Lower leg skin (tissue), 4 donors: Measurements from ENCODE around the gene PTGFRN. TPM values are rescaled to one million over a fixed set of nuclear protein-coding genes. Genes with fewer than 3 reads are reported as not detected.
"Not testable (repeated sequence)": the region's sequence is repeated elsewhere in the genome, so short reads cannot be mapped to it uniquely, and the experiment has no call there.

Source experiments
- DNase-seq, 2 donors: peaks; one replicate each; pipeline ENCODE4 v3.0.0-alpha.2; 2019; ENCODE audit warnings: low spot score in 2 of 2
- H3K4me3 ChIP-seq: fragments of 200-600 bp; sonication (generic); 2 replicates; pipeline ENCODE4 v1.5.1; 2017; ENCODE audit warnings: mild to moderate bottlenecking, low read depth; ENCODE audit not compliant: poor library complexity, severe bottlenecking
- POLR2A ChIP-seq, 2 donors: fragments of 450-650 bp; IDR thresholded peaks; one replicate each; pipeline ENCODE4 v1.6.1; 2016 to 2017; ENCODE audit warnings: antibody characterized with exemption in 2 of 2, mild to moderate bottlenecking in 1 of 2, moderate library complexity in 1 of 2
- WGBS, 2 donors: methylation state at CpG; one replicate each; pipeline ENCODE4 v1.1.5; 2018; 5-methylcytosine and 5-hydroxymethylcytosine counted together
- intact Hi-C: fragments of 100-400 bp; cut with DNase I; formaldehyde crosslinking; loops from one replicate; pipeline ENCODE4 v1.15.0; 2023; ENCODE audit warnings: low total_unique reads
- total RNA-seq, 4 donors: library from RNA; depleted of rRNA; stranded (reverse); fragments of >200 nt; gene quantifications; one replicate each; pipeline ENCODE4 v1.1.0, GENCODE V29; 2016
- TF ChIP-seq, protein P1 (sequence below), 3 donors: fragments of 450-650 bp; IDR thresholded peaks; one replicate each; pipeline ENCODE4 v1.5.1; 2016; ENCODE audit warnings: antibody characterized with exemption in 3 of 3, mild to moderate bottlenecking in 3 of 3, moderate library complexity in 2 of 3

PTGFRN gene
- 10 to 100 TPM; 58.0 to 92.4 (median 84.5) TPM for total RNA-seq

DNA sequence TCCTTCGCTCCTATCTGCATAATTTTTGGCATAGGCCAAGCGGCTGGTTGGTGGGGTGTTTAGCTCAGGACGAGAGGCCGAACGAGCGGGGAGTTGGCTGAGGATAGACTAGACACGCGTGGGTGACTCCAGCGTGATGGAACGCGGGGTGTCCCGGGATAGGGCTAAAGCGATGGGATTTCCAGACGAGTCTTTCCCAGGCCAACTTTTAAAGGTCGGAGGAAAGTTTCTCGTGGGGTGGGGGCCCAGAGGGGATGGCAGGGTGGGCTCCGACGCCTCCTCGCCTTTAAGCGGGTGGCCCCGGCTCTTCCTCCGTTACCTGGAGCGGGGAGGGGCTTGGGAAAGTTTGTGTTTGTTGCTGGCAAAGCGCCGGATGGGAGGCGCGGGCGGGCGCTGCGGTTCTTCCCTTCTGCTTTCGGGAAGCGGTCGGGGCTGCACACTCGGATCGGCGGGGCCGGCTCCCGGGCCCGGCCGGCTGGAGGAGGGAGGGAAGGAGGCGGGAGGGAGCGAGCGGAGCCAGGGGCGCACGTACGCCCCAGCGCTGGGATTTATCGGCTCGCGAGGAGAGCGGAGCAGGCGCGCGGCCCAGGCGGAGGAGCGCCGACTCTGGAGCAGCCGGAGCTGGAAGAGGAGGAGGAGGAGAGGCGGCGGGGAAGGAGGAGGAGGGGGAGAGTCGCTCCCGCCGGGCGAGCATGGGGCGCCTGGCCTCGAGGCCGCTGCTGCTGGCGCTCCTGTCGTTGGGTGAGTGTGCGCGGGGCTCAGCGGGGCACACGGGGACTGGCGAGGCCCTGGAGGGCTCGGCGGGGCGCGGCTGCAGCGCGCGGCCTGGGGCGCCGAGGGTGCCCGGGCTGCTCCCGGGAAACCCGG is at the start of gene PTGFRN:
PTGFRN (plus strand) TSS at position 405 of the 867 bp plus-strand sequence; CDS start at position 693, 288 bp downstream.
- peak in 1 of 2 donors; percentile 94 for DNase-seq
- TF ChIP-seq POLR2A (IDR thresholded peaks at IDR 0.05): no peak
- TF ChIP-seq, protein P1, sequence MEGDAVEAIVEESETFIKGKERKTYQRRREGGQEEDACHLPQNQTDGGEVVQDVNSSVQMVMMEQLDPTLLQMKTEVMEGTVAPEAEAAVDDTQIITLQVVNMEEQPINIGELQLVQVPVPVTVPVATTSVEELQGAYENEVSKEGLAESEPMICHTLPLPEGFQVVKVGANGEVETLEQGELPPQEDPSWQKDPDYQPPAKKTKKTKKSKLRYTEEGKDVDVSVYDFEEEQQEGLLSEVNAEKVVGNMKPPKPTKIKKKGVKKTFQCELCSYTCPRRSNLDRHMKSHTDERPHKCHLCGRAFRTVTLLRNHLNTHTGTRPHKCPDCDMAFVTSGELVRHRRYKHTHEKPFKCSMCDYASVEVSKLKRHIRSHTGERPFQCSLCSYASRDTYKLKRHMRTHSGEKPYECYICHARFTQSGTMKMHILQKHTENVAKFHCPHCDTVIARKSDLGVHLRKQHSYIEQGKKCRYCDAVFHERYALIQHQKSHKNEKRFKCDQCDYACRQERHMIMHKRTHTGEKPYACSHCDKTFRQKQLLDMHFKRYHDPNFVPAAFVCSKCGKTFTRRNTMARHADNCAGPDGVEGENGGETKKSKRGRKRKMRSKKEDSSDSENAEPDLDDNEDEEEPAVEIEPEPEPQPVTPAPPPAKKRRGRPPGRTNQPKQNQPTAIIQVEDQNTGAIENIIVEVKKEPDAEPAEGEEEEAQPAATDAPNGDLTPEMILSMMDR (IDR thresholded peaks at IDR 0.05): no peak
- intact Hi-C loops: no loop called here
- peak within 1 kb of the TSS; percentile 56 for H3K4me3 ChIP-seq
- 2 to 4% methylated on average over 45 to 65 of the region's 86 CpGs for WGBS, 2 donors

- intact Hi-C loops, H3K4me3 ChIP-seq: not testable (repeated sequence)
- DNase-seq: peak in 1 of 2 donors; percentile 26
- 86 to 89% methylated on average over 2 of the region's 2 CpGs for WGBS, 2 donors
Observed at GRCh38 chr1:116860167-116860566, 49.5 kb upstream of the PTGFRN start.

GRCh38 chr1:116861137-116861536 is 48.6 kb upstream of the PTGFRN start:
- TF ChIP-seq, protein P1 (IDR thresholded peaks at IDR 0.05): no peak
- TF ChIP-seq POLR2A (IDR thresholded peaks at IDR 0.05): no peak
- intact Hi-C loops: no loop called here
- peak in 1 of 2 donors; percentile 42 for DNase-seq
- WGBS, 2 donors: 90 to 96% methylated on average over 3 of the region's 3 CpGs
- no peak overlapping the region for H3K4me3 ChIP-seq

DNA sequence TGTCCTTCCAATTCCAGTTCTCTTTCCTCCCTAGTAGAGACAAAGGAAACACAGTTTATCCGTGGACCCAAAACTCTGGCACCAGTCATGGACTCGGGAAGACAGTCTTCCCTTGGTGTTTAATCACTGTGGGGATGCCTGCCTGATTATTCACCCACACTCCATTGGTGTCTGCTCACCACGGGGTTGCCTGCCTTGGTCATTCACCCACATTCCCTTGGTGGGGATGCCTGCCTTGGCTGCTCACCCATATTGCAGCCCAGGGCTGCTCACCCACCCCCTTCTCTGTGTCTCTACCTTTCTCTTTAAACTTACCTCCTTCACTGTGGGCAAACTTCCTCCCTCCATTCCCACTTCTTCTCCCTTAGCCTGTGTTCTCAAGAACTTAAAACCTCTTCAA is 46.7 kb upstream of the PTGFRN start:
- 86 to 90% methylated on average over 3 of the region's 3 CpGs for WGBS, 2 donors
- H3K4me3 ChIP-seq, intact Hi-C loops: not testable (repeated sequence)
- DNase-seq: peak in 1 of 2 donors; percentile 28

- intact Hi-C loops, DNase-seq, H3K4me3 ChIP-seq: not testable (repeated sequence)
- WGBS, 2 donors: 95% methylated on average over 2 of the region's 2 CpGs
Observed at GRCh38 chr1:116866478-116866877, 43.2 kb upstream of the PTGFRN start.

GRCh38 chr1:116868385-116868784 is 41.3 kb upstream of the PTGFRN start:
- intact Hi-C loops: no loop called here
- H3K4me3 ChIP-seq: no peak overlapping the region
- DNase-seq: no peak
- WGBS, 2 donors: 50% methylated on average over 3 of the region's 3 CpGs
- TF ChIP-seq, protein P1 (IDR thresholded peaks at IDR 0.05): no peak
- TF ChIP-seq POLR2A (IDR thresholded peaks at IDR 0.05): no peak

DNA sequence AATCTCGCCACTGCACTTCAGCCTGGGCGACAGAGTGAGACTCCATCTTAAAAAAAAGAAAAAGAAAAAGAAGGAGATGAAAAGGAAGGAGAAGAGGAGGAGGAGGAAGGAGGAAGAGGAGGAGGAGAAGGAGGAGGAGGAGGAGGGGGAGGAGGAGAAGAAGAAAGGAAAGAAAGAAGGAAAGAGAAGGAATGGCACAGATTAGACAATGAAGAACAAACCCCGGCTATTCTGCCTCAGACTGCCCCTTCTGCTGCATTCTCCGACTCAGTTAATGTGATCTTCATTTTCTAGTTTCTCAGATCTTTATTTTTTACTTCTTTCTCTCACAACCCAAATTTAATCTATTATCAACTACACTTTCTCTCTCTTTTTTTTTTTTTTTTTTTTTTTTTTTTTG is 40.1 kb upstream of the PTGFRN start:
- WGBS, 2 donors: 92 to 96% methylated on average over 4 of the region's 4 CpGs

More for the DNA sequence above, 40.1 kb upstream of the PTGFRN start:
- no peak overlapping the region for H3K4me3 ChIP-seq
- intact Hi-C loops: no loop called here
- TF ChIP-seq, protein P1 (IDR thresholded peaks at IDR 0.05): no peak
- TF ChIP-seq POLR2A (IDR thresholded peaks at IDR 0.05): no peak
- DNase-seq: no peak
